Fibroblast of the conjunctiva (primary cell): ENCODE data around the gene KCNMA1.

Experiments
- DNase-seq: peaks from one replicate; pipeline ENCODE4 v3.0.0-alpha.2; 2010; ENCODE audit warnings: low read depth

Gene KCNMA1

DNA sequence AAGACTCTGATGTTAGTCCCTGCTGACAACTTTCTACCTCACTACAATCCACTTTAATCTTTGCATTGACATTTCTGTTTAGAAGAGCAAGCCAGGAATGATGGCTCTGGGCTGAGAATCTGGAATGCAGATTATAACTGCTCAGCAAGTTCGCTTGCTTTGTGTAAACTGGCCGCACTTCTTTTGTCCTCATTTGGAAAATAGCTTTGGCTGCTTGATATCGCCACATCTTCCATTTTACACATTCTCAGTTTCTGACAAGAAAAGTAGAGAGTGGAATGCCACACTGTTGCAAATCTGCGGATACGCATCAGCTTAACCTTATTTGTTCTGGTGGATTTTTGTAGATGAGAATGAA lies 429.8 kb downstream of the KCNMA1 start:
- DNase-seq: no peak

DNA sequence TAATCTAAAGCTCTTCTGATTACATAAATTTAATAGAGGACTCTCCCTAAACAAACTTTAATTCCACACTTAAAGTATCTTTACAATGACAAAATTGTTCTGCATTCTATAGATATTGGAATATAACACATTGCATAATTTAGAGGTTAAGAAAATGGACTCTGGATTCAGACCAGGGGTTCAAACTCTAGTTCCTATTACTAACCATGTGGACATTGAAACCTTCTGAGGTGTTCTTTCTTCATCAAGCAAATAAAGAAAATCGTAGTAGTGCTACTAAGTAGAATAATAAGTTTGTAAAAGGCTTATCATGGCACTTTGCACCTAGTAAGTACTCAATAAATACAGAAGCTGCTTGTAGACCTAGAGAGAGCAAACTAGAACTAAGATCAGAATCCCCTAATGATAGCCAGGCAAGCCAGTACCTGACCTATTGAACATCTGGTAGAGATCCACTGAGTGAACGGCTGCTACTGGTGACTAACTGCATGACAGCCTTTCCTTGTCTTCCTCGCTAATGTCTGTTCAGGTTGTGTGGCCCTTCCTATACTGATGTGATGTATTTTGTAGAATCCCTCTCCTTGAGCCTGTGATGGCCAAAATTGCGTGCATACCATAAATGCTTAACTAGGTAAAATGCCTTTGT lies 430.3 kb downstream of the KCNMA1 start:
- no peak for DNase-seq

- no peak for DNase-seq
Observed at GRCh38 chr10:77205135-77205534, 432.5 kb downstream of the KCNMA1 start.

GRCh38 chr10:77204171-77204570 lies 433.4 kb downstream of the KCNMA1 start:
- DNase-seq: no peak

- DNase-seq: no peak
Observed at GRCh38 chr10:77202857-77203256, 434.8 kb downstream of the KCNMA1 start.

DNA sequence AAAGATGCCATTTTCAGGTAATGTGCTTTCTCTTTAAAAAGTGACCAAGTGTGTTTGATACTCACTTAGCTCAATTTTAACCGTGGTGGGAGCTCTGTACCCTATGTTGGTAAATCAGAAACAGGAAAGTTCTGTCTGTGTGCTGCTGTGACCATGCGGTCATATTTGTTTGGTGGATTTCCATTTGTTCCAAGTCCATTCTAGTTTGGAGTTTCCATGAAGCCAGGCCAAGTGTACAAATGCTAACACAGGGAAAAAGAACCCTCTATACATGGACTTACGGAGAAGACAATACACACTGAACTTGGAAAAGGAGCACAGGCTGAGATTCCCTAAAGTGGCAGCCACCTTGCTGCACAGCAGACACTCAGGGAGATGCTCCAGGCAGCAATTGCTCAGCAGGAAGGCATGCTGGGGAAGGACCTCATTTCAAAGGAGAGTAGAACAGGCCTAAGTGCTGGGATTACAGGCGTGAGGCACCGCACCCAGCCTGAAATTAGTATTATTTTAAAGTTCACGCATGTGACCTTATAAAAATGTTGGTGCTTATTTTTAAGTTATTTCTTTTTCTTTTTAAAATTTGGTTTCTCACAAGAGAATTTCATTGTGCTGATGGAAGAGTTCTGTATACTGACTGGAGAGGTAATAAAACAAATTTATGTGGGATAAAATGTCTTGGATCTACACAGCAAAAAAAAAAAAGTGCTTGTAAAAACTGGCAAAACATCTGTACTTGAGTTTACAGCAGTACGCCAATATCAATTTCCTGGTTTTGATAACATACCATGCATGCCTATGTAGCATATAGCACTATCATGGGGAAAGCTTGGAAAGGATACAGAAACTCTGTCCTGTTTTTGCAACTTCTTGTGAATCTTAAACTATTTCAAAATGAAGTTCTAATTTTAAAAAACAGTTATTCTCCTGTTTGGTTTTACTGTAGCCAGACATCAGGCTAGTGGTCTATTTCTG lies 436.2 kb downstream of the KCNMA1 start:
- DNase-seq: no peak

DNA sequence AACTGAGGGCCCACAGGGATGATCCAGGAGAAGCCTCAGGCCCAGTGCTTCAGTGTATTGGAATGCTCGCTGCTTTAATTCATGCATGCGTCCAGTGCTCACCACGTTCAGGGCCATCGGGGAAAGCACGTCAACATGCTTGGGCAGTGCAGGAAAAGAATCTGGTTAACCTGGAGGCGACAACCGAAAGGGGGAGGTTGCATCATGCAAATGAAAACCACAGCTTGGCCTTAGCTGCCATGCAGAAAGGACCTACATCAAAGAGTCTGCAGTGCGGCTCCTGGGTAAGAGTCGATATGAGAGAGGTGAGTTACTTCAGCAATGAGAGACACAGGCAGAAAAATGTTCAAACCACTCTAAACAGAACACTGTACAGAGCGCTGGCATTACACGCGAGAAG lies 440.1 kb downstream of the KCNMA1 start:
- DNase-seq: no peak

GRCh38 chr10:77196614-77197013 lies 441.0 kb downstream of the KCNMA1 start:
- no peak for DNase-seq

DNA sequence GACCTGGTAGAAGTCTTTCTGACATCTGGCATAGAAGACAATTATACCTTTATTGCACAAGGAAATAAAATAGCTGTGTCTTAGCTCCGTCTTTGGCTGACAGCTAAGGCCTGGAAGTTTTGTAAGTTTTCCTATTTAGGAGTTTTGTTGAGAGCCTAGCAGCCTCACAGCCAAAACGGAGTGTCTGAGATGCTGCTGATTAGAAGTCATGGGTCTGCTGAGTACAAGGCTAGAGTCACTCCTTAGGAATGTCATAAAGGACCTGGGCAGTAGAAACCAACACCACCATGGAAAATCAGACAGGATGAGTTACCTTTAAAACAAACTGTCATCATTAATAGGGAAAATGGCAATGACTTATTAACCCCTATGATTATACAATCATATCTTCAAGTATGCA lies 442.5 kb downstream of the KCNMA1 start:
- peak; percentile 27 for DNase-seq

DNA sequence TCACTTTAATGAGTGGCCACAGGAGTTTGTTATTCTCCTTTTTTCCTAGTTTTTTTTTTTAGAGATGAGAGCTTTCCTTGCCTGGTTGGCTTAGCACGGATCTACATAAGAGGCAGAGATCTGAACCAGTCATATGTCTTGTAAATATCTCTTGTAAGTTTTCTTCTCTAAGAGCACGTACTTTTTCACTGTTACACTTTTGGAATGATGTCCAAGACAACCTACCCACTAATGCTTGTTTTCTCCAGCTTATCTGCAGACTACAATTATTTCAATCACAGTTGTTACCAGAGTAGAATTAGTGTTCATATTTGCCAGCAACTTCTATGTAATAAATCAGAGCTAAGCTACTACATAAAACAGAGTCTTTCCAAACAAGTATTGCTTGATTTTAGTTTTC lies 444.6 kb downstream of the KCNMA1 start:
- DNase-seq: no peak

DNA sequence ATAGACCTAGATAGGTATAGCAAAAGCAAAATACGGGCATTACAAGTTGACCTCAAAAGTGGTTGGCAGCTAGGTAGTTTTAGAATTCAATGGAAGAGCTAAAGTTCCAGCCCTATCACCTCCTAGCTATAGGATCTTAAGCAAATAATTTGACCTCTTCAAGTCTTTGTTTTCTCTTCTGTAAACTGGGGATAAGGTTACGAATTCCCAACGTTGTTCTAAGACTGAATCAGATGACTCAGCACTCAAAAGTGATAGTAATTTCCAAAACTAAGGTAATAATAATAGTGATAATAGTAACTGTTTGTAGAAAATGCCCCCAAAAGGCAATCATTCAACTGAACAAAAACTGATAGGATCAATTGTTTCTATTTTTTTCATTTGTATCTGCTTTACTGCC lies 445.2 kb downstream of the KCNMA1 start:
- DNase-seq: no peak

- DNase-seq: no peak
Observed at GRCh38 chr10:77191324-77192049, 446.1 kb downstream of the KCNMA1 start.

- no peak for DNase-seq
Observed at GRCh38 chr10:77190291-77190690, 447.3 kb downstream of the KCNMA1 start.

- DNase-seq: no peak
Observed at GRCh38 chr10:77189520-77189919, 448.1 kb downstream of the KCNMA1 start.

GRCh38 chr10:77189075-77189474 lies 448.5 kb downstream of the KCNMA1 start:
- DNase-seq: no peak

DNA sequence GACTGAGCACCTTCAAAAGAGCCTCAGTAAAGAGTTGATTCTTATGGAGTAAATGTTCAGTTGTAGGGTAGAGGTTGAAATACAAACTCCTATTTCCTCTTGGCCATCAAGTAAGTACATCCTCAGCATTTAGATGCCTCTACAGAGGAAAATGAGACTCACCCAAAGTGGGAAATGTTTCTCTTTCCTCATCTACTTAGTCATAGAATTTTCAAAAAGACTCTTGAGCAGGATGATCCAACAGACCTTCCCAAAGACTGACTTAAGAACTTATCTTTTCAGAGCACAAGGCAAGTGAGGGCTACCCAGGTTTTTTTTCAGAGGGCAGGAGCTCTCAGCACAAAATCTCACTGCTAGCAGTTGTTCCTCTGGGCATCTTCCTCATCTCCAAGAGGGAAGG lies 449.1 kb downstream of the KCNMA1 start:
- no peak for DNase-seq

DNA sequence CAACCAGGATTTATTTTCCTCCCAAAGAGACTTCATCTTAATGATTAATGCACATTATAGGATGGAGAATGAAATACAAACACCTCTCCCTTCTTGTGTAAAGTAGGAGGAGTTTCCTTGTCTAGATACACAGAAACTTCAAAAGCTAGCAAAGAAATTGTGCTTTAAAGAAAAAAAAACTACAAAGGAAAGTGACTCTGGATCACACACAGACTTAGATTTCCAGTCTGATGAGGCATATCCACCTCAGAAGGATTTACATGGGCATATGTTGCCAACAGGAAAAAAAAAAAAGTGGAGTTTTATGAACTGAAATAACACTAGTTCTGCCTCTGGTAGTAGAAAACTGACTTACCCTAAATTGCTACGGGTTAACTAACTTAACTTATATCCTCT lies 449.6 kb downstream of the KCNMA1 start:
- DNase-seq: no peak

DNA sequence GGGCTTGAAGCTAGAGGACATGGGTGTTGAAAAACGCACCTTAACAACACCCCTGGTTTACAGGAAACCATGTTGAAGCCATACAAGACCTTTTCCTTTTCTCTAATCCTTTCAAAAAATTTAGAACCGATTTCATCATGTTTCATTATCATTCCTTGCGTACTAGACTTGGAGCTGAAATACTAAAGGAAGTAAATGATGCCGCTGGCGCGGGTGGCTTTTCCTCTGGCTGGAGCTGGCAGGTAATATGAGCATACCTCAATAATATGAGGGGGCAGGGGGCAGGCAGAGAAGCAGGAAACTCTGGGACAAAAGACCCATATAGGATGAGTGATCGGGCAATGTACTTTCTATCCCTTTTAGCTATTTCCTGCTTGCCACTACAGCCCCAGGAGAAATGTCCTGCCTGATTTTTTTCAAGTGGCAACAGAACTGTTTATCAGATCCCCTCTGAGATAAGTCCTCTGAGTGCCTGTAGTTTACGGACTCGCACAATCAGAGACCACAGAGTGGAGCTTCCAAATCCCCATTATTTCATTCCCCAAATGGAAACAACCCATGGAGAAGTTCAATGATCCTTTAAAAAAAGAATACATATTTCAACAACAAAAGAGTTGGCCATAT lies 450.1 kb downstream of the KCNMA1 start:
- no peak for DNase-seq

- no peak for DNase-seq
Observed at GRCh38 chr10:77186936-77187335, 450.7 kb downstream of the KCNMA1 start.

- DNase-seq: no peak
Observed at GRCh38 chr10:77185696-77186095, 451.9 kb downstream of the KCNMA1 start.

DNA sequence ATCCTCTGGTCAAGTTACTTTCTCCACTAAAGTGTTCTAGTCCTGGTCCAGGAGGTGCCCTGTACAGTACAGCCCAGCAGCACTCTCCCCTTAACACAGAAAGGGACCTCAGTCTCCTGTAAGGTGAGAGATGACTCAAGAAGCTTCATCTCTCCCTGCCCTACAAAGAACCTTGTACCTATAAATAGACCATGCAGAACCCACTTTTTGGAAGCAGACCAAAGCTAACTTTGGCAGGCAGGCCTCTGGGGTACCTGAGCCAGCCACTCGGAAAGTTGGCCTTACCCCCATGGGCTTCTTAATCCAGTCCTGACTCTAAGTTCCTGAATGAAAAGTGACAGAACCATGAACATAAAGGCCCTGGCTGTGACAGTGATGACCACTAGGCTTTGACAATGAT lies 454.8 kb downstream of the KCNMA1 start:
- no peak for DNase-seq

DNA sequence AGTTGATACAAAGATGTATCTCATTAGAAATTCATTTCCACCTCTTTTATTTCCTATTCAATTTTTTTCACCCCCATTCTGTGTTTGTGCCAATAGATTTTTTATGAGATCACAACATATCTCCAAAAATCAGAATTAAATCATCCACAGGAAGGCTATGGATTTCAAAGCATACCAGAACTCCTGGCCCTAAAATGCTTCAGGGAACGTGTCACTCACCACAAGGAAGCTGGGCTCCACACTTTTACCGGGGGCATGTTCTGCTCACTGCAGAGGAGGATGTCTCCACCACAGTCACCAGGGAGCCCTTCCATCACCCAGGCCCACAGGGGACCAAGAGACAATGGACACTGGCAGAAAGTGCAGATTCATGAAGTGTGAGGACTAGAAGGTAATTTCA lies 456.8 kb downstream of the KCNMA1 start:
- no peak for DNase-seq
